Kidney glomerular epithelial cell (primary cell): Measurements from ENCODE around the gene HSPA6.
A peak's percentile ranks its signal among the peaks of the same experiment; 100 is the strongest.
"Not testable (repeated sequence)": the region's sequence is repeated elsewhere in the genome, so short reads cannot be mapped to it uniquely, and the experiment has no call there.

ENCODE experiments used
- DNase-seq: peaks from one replicate; lab custom pipeline; 2025; lab: John Stamatoyannopoulos, UW

The HSPA6 gene

DNA sequence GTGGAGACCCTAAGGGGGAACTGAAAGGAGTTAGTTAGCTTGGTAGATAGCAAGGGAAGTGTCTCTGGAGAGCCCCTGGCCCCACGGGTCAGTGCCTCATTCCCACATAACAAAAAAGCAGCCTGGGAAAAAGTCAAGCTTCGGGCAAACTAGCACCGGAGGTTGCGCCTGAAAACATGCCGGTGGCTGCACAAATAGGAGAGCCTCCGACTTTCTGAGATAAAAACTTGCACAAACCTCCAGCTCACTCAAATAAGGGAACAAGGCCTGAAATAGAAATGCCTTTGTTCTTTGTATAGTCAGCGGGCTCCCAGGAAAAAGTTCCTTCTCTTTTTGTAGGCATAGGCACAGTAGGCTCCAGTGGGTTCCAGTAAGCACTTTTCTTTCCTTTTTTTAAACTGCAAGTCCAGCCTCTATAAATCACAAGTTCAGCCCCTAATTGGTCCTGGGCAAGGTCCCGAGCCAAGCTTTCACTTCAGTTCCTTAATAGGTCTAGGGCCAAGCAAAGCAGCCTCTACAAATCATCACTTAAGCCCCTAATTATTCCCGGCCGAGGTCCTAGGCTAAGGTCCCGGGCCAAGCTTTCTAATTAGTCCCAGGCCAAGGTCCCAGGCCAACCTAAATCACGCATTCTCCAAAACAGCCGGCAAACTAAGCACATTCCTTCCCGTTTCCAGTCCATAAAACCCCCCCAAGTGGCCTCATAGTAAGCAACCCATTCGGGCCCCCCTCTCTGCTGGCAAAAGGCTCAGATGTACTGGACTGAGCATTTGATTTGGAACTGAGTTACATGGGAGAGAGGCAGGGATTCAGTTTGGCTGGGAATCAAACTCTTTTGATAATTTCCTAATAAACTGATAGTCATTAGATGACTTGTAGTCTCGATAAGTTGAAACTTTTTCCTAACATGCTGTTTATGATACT, 8.6 kb downstream of the HSPA6 start:
- not testable (repeated sequence) for DNase-seq

DNA sequence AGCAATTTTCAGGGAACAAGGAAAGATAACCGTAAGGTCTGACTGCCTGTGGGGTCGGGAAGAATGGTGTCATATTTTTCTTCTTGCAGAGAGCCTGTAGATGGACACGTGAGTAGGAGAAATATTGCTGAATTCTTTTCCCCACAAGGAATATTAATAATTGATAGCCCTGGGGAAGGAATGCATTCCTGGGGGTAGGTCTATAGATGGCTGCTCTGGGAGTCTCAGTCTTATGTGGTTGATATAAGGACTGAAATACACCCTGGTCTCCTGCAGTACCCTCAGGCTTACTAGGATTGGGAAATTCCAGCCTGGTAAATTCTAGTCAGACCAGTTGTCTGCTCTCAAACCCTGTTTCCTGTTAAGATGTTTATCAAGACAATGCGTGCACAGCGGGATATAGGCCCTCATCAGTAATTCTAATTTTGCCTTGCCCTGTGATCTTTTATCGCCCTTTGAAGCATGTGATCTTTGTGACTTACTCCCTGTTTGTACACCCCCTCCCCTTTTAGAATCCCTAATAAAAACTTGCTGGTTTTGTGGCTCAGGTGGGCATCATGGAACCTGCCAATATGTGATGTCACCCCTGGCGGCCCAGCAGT, 12.8 kb downstream of the HSPA6 start:
- DNase-seq = not testable (repeated sequence)

- not testable (repeated sequence) for DNase-seq
Observed at GRCh38 chr1:161538925-161539479, 14.7 kb downstream of the HSPA6 start.

DNA sequence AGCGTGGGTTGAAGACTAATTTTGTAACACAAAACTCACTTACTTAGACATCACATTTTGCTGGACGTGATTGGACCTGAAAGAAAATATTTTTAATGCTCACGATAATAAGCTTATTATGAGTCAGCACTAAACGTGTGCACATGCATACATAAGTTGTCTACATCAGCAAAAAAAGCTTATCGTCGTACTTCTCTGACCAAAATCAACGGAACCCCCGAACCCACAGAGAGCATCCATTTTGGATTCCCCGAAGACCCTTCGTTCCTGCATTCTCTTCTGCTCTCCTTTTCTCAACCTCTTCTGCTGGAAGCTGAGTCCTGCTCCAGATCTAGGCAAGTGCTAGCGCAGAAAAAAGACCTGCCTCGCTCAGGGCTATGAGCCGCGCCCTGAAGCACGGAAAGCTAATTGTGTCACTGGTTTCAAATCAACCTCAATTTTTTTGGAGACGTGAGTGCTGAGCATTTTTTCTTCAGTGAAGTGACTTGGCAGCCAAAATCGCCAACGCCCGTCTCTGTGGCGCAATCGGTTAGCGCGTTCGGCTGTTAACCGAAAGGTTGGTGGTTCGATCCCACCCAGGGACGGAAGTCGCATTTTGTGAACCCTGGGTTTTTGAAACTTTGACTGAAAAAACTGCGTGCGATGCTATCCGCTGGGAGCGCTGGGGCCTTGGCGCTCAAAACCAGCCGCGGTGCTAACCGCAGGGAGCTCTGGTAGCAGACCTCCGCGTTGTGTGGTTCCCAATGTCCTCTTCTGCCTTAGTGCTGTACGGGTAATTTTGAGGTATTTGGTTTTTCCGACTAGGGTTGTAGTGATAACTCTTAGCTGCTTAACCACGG, 15.6 kb downstream of the HSPA6 start:
- peak; percentile 93 for DNase-seq

DNA sequence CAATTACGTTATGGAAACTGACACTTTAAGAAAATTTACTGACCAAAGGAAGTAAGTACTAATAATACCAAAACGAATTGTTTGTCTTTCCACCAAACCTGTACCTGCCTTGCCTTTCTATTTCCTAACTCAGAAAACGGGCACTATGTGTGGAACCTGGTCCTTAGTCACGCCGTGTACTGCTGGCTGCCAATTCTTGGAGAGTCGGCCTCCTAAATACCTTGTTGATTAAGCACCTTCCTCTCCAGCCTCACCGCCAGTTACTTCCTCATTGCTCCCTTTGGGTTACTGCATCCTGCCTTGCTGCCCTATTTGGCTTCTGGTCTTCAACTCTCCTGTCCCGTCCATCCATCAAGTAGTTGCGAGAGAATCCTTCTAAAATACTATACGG, 16.2 kb downstream of the HSPA6 start:
- not testable (repeated sequence) for DNase-seq

- DNase-seq = not testable (repeated sequence)
Observed at GRCh38 chr1:161542091-161542559, 17.8 kb downstream of the HSPA6 start.

GRCh38 chr1:161543125-161543524, 18.8 kb downstream of the HSPA6 start:
- not testable (repeated sequence) for DNase-seq

GRCh38 chr1:161545005-161545731, 20.8 kb downstream of the HSPA6 start:
- not testable (repeated sequence) for DNase-seq

DNA sequence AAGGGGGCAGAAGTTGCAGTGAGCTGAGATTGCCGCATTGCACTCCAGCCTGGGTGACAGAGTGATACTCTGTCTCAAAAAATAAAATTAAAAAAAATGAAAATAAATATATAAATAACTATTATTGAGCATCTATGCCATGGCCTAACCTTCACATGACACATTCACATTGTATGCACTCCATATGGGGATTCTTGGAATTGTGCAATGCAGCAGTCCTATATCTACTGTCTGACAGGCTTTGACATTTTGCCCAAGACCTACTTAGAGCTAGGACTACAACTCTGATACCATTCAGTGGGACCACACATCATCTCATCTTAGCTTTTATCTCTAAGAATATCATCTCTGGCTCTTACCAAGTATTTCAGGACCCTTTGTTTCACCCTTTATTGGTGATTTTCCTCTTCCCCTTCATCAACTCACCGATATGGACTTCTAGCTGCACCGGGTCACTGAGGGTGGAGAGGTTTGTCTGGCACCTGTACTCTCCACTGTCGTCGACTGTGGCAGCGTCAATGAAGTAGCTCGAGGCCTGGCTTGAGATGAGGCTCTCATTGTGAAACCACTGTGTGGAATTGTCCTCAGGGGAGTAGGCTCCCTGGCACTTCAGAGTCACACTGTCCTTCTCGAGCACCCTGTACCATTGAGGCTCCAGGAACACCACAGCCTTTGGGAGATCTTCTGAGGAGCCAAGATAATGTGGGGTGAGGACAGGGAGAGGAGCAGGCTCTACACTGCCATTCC, 23.8 kb downstream of the HSPA6 start:
- not testable (repeated sequence) for DNase-seq

- DNase-seq = not testable (repeated sequence)
Observed at GRCh38 chr1:161548749-161549406, 24.5 kb downstream of the HSPA6 start.

- no peak for DNase-seq
Observed at GRCh38 chr1:161549652-161550051, 25.3 kb downstream of the HSPA6 start, which contains the start of gene FCGR3A. Gene FCGR3A, minus strand, starts transcription at chr1:161549818. Its CDS starts 82 bp downstream, at chr1:161549736.

GRCh38 chr1:161550942-161551341, 26.6 kb downstream of the HSPA6 start:
- not testable (repeated sequence) for DNase-seq

DNA sequence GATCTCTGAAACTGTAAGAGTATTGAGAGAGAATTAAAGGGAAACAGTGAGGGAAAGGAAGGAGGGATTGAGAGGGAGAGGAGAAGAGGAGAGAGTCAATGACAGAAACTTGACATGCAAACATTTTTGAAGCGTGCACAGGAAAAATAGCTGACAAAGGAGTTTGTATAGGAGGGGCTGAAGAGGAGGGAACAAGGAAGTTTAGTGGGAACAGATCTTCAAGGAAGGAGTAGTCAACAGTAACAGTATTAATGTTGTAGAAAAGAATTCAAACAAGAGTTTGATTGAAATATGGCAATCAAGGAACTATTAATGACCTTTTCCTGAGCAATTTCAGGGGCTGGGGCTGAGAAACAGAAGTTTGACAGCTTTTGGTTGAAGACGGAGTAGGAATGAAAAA, 29.3 kb downstream of the HSPA6 start:
- DNase-seq = not testable (repeated sequence)

- DNase-seq = not testable (repeated sequence)
Observed at GRCh38 chr1:161554340-161554739, 30.0 kb downstream of the HSPA6 start.

DNA sequence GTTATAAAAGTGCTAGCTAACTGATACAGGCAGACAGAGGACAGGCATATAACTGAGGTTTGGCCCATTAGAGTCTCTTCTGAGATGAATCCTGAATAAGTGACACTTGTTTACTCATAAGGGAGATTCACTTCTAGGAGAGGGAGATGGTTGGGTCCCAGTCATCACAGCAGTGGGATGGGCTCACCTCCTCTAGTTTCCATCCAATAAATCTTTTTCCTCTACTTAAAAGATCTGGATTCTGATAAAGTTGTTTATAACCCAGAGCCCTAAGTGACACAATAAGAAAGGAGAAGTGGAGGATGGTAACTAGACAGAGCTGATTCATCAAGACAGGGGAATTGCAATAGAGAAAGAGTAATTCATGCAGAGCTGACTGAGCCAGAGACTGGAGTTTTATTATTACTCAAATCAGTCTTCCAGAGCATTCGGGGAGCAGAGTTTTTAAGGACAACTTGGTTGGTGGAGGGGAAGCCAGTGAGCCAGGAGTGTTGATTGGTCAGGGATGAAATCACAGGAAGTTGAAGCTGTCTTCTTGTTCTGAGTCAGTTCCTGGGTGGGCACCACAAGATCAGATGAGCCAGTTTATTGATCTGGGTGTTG, 30.6 kb downstream of the HSPA6 start:
- DNase-seq = not testable (repeated sequence)

- DNase-seq = not testable (repeated sequence)
Observed at GRCh38 chr1:161556143-161556542, 31.8 kb downstream of the HSPA6 start.

DNA sequence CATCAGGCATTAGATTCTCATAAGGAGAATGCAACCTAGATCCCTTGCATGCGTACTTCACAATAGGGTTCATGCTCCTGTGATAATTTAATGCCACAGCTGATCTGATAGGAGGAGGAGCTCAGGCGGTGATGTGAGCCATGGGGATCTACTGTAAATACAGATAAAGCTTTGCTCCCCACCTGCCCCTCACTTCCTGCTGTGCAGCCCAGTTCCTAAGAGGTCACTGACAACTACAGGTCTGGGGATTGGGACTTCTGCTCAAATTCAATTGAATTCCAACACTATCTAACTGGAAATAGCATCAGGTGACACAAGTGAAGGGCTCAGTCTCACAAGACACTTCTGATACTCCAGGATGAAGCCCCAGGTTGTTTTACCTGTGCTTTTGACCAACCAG, 32.6 kb downstream of the HSPA6 start:
- DNase-seq = not testable (repeated sequence)

DNA sequence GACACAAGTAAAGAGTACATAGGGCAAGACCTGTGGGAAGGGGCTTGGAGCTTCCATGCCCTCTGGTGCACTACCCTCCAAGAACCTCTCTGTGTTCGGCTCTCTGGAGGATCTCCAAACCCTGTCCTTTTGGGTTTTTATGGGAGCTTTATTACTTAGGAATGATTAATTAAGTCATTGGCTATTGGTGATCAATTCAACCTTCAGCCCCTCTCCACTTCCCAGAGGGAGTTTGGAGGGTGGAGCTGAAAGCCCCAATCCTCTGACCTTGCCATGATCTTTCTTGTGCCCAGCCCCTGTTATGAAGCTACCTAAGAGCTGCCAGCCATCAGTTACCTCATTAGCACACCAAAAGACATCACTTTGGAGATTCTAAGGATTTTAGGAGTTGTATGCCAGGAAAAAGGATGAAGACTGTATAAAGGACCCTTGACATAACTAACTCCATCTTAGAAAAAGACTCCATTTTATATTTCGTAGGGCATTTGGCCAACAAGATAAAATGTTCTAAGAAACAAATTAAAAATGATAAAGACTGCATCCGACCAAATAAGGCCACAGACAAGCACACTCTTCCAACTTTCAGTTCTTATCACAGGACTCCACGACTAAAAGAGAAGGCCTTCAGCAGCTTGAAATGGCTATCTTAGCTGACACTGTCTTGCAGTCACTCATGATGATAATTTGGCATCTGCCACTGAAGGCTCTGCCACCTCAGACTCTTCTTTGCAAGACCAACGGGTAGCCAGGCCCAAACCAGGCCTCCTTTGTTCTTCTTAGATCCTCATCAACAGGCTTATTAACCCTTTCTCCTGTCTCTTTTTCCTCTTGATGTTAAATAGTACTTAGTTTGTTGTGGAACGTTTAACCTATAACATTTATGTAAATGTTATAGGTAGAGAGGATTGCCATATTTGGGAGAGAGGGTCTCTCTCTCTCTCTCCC, 33.4 kb downstream of the HSPA6 start:
- DNase-seq = not testable (repeated sequence)
